GM23338 (cell line): ENCODE measurements around the gene MLLT3.

ENCODE experiments used
- CREB1 ChIP-seq: fragments of 250-450 bp; sonication (Bioruptor Pico); IDR thresholded peaks from 2 replicates; pipeline ENCODE4 v1.5.0; 2020; ENCODE audit warnings: low read depth, mild to moderate bottlenecking, moderate library complexity
- EZH2 ChIP-seq: fragments of 200-600 bp; sonication (generic); IDR thresholded peaks from one replicate; pipeline ENCODE4 v1.8.0; 2017; ENCODE audit warnings: antibody characterized with exemption, mild to moderate bottlenecking, low read depth; ENCODE audit not compliant: unreplicated experiment
- EZH2phosphoT487 ChIP-seq: fragments of 200-600 bp; sonication (generic); IDR thresholded peaks from one replicate; pipeline ENCODE4 v1.8.1; 2018; ENCODE audit warnings: antibody characterized with exemption; ENCODE audit not compliant: unreplicated experiment
- JUNB ChIP-seq: IDR thresholded peaks from one replicate; pipeline ENCODE4 v1.6.1; 2016; ENCODE audit warnings: antibody characterized with exemption; ENCODE audit not compliant: unreplicated experiment
- POLR2AphosphoS5 ChIP-seq: IDR thresholded peaks from 2 replicates; pipeline ENCODE4 v1.6.1; 2016; ENCODE audit warnings: antibody characterized with exemption, low read depth
- STAT1 ChIP-seq: IDR thresholded peaks from one replicate; pipeline ENCODE4 v1.6.1; 2016; ENCODE audit warnings: antibody characterized with exemption; ENCODE audit not compliant: unreplicated experiment
- ZNF331 ChIP-seq: fragments of 250-450 bp; sonication (Bioruptor Pico); IDR thresholded peaks from 2 replicates; pipeline ENCODE4 v1.5.0; 2020; ENCODE audit warnings: low read depth, mild to moderate bottlenecking, moderate library complexity
- TF ChIP-seq, protein P1 (sequence below), 2 experiments: fragments of 200-600 bp in 1 of 2; sonication (generic) in 1 of 2; conservative IDR thresholded peaks; 2 replicates each; pipeline versions ENCODE4 v1.5.1 to v1.6.1; 2016 to 2017; ENCODE audit warnings: antibody characterized with exemption in 2 of 2, low read depth in 2 of 2, mild to moderate bottlenecking in 2 of 2, moderate library complexity in 1 of 2
- TF ChIP-seq, protein P2 (sequence below): IDR thresholded peaks from 2 replicates; pipeline ENCODE4 v1.6.1; 2016; ENCODE audit warnings: antibody characterized with exemption
- TF ChIP-seq, protein P3 (sequence below): IDR thresholded peaks from one replicate; pipeline ENCODE4 v1.6.1; 2018; ENCODE audit warnings: antibody characterized with exemption; ENCODE audit not compliant: unreplicated experiment

DNA sequence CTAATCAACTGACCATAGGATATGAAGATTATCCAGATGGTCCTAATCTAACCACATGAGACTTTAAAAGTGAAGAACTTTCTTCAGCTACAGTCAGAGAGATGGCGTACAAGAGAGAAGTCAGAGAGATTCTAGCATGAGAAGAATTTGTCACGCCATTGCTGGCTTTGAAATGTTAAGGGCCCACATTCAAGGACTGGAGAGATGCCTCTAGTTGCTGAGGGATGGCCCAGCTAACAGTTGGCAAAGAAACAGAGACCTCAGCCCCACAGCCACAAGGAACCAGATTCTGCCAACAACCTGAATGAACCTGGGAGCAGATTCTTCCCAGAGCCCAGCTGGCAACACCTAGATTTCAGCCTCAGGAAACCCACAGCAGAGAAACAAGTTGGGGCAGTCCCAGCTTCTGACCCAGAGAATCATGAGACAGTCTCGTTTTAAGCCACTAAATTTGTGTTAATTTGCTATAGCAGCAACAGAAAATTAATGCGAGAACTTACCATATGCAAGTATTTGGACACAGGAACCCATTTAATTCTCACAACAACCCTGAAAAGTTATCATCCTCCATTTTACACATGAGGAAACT is 132.0 kb downstream of the MLLT3 start:
- TF ChIP-seq, protein P1, sequence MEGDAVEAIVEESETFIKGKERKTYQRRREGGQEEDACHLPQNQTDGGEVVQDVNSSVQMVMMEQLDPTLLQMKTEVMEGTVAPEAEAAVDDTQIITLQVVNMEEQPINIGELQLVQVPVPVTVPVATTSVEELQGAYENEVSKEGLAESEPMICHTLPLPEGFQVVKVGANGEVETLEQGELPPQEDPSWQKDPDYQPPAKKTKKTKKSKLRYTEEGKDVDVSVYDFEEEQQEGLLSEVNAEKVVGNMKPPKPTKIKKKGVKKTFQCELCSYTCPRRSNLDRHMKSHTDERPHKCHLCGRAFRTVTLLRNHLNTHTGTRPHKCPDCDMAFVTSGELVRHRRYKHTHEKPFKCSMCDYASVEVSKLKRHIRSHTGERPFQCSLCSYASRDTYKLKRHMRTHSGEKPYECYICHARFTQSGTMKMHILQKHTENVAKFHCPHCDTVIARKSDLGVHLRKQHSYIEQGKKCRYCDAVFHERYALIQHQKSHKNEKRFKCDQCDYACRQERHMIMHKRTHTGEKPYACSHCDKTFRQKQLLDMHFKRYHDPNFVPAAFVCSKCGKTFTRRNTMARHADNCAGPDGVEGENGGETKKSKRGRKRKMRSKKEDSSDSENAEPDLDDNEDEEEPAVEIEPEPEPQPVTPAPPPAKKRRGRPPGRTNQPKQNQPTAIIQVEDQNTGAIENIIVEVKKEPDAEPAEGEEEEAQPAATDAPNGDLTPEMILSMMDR (conservative IDR thresholded peaks at IDR 0.05; ENCODE audit: low read depth in 2 of 2), result no peak
- TF ChIP-seq POLR2AphosphoS5, result no peak
- TF ChIP-seq, protein P2, sequence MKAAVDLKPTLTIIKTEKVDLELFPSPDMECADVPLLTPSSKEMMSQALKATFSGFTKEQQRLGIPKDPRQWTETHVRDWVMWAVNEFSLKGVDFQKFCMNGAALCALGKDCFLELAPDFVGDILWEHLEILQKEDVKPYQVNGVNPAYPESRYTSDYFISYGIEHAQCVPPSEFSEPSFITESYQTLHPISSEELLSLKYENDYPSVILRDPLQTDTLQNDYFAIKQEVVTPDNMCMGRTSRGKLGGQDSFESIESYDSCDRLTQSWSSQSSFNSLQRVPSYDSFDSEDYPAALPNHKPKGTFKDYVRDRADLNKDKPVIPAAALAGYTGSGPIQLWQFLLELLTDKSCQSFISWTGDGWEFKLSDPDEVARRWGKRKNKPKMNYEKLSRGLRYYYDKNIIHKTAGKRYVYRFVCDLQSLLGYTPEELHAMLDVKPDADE, result no peak
- TF ChIP-seq EZH2, result no peak
- no peak for TF ChIP-seq CREB1 (CRISPR knock-in tag)
- no peak for TF ChIP-seq EZH2phosphoT487
- TF ChIP-seq JUNB, result no peak
- TF ChIP-seq ZNF331 (CRISPR knock-in tag), result no peak
- TF ChIP-seq, protein P3, sequence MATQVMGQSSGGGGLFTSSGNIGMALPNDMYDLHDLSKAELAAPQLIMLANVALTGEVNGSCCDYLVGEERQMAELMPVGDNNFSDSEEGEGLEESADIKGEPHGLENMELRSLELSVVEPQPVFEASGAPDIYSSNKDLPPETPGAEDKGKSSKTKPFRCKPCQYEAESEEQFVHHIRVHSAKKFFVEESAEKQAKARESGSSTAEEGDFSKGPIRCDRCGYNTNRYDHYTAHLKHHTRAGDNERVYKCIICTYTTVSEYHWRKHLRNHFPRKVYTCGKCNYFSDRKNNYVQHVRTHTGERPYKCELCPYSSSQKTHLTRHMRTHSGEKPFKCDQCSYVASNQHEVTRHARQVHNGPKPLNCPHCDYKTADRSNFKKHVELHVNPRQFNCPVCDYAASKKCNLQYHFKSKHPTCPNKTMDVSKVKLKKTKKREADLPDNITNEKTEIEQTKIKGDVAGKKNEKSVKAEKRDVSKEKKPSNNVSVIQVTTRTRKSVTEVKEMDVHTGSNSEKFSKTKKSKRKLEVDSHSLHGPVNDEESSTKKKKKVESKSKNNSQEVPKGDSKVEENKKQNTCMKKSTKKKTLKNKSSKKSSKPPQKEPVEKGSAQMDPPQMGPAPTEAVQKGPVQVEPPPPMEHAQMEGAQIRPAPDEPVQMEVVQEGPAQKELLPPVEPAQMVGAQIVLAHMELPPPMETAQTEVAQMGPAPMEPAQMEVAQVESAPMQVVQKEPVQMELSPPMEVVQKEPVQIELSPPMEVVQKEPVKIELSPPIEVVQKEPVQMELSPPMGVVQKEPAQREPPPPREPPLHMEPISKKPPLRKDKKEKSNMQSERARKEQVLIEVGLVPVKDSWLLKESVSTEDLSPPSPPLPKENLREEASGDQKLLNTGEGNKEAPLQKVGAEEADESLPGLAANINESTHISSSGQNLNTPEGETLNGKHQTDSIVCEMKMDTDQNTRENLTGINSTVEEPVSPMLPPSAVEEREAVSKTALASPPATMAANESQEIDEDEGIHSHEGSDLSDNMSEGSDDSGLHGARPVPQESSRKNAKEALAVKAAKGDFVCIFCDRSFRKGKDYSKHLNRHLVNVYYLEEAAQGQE, result no peak
- TF ChIP-seq STAT1, result no peak
